Fibroblast of lung (primary cell): ENCODE measurements around the gene STC2. TPM values are rescaled to one million over a fixed set of nuclear protein-coding genes. Genes with fewer than 3 reads are reported as not detected.
"Not testable (repeated sequence)": the region's sequence is repeated elsewhere in the genome, so short reads cannot be mapped to it uniquely, and the experiment has no call there.

ENCODE experiments used
- DNase-seq, 2 donors: peaks; one replicate each; pipeline versions ENCODE4 v3.0.0 to v3.0.0-alpha.2; 2010; ENCODE audit warnings: low read depth in 2 of 2
- H2AFZ ChIP-seq: 2 replicates; pipeline ENCODE4 v1.5.1; 2012; ENCODE audit warnings: low read length, control low read depth, inconsistent platforms
- H3K27ac ChIP-seq: 2 replicates; pipeline ENCODE4 v1.5.1; 2011; ENCODE audit warnings: low read length, control low read depth; ENCODE audit not compliant: insufficient read depth
- H3K27me3 ChIP-seq: 2 replicates; pipeline ENCODE4 v1.5.1; 2011; ENCODE audit warnings: mild to moderate bottlenecking, low read length; ENCODE audit not compliant: control insufficient read depth, insufficient read depth
- H3K36me3 ChIP-seq: 2 replicates; pipeline ENCODE4 v1.5.1; 2011; ENCODE audit warnings: low read length; ENCODE audit not compliant: control insufficient read depth, insufficient read depth
- H3K4me1 ChIP-seq: 2 replicates; pipeline ENCODE4 v1.5.1; 2011; ENCODE audit warnings: low read length; ENCODE audit not compliant: control insufficient read depth, insufficient read depth; ENCODE audit errors: extremely low read depth
- H3K4me2 ChIP-seq: 2 replicates; pipeline ENCODE4 v1.5.1; 2011; ENCODE audit warnings: low read length, control low read depth; ENCODE audit not compliant: insufficient read depth; ENCODE audit errors: extremely low read depth
- H3K4me3 ChIP-seq, 4 experiments: fragments of 200-600 bp in 1 of 4; sonication (generic) in 1 of 4; replicated peaks in 1 of 4; 2 replicates each; pipeline ENCODE4 v1.5.1; 2011 to 2016; ENCODE audit warnings: low read length in 4 of 4, low read depth in 3 of 4, mild to moderate bottlenecking in 3 of 4, control low read depth in 2 of 4, inconsistent platforms in 1 of 4, mixed read lengths in 1 of 4; ENCODE audit not compliant: insufficient read depth in 1 of 4; ENCODE audit errors: control extremely low read depth in 1 of 4
- H3K79me2 ChIP-seq: 2 replicates; pipeline ENCODE4 v1.5.1; 2012; ENCODE audit warnings: mild to moderate bottlenecking, low read length, inconsistent platforms; ENCODE audit not compliant: control insufficient read depth, insufficient read depth
- H3K9ac ChIP-seq: 2 replicates; pipeline ENCODE4 v1.5.1; 2011; ENCODE audit warnings: mild to moderate bottlenecking, low read length, control low read depth; ENCODE audit not compliant: insufficient read depth
- H3K9me3 ChIP-seq: 2 replicates; pipeline ENCODE4 v1.5.1; 2012; ENCODE audit warnings: low read depth, low read length; ENCODE audit not compliant: control insufficient read depth, insufficient read depth
- H4K20me1 ChIP-seq: 2 replicates; pipeline ENCODE4 v1.5.1; 2011; ENCODE audit warnings: low read length; ENCODE audit not compliant: control insufficient read depth, insufficient read depth; ENCODE audit errors: extremely low read depth
- EZH2 ChIP-seq: IDR thresholded peaks from 2 replicates; pipeline ENCODE4 v1.5.1; 2012; ENCODE audit warnings: low read length, control low read depth, mild to moderate bottlenecking; ENCODE audit errors: missing control alignments
- polyA plus RNA-seq, 2 donors: library from polyadenylated mRNA; depleted of rRNA in 1 of 2; stranded (reverse) in 1 of 2; unstranded in 1 of 2; fragments of >200 nt; gene quantifications; 2 replicates each; pipeline ENCODE4 v1.2.1, GENCODE V29; 2011 to 2012; ENCODE audit warnings: missing spikeins in 1 of 2
- total RNA-seq: library from RNA; depleted of rRNA; stranded (reverse); fragments of >200 nt; gene quantifications from 2 replicates; pipeline ENCODE4 v1.2.1, GENCODE V29; 2014
- TF ChIP-seq, protein P1 (sequence below), 2 donors: IDR thresholded peaks in 1 of 2; conservative IDR thresholded peaks in 1 of 2; 1 replicate in 1 of 2; 2 replicates in 1 of 2; pipeline ENCODE4 v1.5.1; 2011 to 2012; ENCODE audit warnings: low read length in 2 of 2, control low read depth in 1 of 2, inconsistent platforms in 1 of 2, low read depth in 1 of 2, mild to moderate bottlenecking in 1 of 2

Gene STC2
- total and polyA plus RNA-seq, 2 donors (not counting 1 experiment from before 2014, with no cell fraction given), result 112 to 299 TPM

DNA sequence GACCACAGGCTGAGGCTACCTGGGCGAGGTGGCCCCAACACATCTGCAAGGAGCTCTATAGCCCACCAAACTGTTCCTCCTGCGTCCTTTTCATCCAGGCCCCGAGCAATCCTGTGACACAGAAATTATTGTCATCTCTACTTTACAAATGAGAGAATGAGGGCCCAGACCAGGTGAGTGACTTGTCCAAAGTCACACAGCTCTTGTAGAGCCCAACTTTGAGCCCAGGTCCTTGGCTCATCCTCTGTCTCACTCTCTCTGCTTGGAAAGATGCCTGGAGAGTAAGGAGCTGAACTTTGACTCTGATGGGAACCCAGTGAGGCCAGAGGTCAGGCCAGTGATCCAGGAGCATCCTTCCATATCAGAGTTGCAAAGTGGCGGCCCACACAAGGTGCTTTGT is 39.6 kb downstream of the STC2 start:
- Histone ChIP-seq H3K4me3 (no peak overlapping the region), H4K20me1 (no peaks in the 10 kb centered on the region), H3K9me3 (no peaks in the 10 kb centered on the region), H3K4me2 (no peak overlapping the region), H3K27me3 (peaks cover 7% of the 10 kb centered on the region), H3K9ac (no peak overlapping the region), H2AFZ (no peak overlapping the region), H3K79me2 (no peaks in the 10 kb centered on the region), H3K27ac (no peak overlapping the region), H3K4me1 (peaks cover 3% of the 10 kb centered on the region), H3K36me3 (no peaks in the 10 kb centered on the region)
- TF ChIP-seq, protein P1, sequence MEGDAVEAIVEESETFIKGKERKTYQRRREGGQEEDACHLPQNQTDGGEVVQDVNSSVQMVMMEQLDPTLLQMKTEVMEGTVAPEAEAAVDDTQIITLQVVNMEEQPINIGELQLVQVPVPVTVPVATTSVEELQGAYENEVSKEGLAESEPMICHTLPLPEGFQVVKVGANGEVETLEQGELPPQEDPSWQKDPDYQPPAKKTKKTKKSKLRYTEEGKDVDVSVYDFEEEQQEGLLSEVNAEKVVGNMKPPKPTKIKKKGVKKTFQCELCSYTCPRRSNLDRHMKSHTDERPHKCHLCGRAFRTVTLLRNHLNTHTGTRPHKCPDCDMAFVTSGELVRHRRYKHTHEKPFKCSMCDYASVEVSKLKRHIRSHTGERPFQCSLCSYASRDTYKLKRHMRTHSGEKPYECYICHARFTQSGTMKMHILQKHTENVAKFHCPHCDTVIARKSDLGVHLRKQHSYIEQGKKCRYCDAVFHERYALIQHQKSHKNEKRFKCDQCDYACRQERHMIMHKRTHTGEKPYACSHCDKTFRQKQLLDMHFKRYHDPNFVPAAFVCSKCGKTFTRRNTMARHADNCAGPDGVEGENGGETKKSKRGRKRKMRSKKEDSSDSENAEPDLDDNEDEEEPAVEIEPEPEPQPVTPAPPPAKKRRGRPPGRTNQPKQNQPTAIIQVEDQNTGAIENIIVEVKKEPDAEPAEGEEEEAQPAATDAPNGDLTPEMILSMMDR (conservative IDR thresholded peaks at IDR 0.05 in 1 of 2, IDR thresholded peaks at IDR 0.05 in 1 of 2; ENCODE audit: low read depth in 1 of 2, low read length in 2 of 2), result no peak
- no peak for TF ChIP-seq EZH2
- no peak for DNase-seq

DNA sequence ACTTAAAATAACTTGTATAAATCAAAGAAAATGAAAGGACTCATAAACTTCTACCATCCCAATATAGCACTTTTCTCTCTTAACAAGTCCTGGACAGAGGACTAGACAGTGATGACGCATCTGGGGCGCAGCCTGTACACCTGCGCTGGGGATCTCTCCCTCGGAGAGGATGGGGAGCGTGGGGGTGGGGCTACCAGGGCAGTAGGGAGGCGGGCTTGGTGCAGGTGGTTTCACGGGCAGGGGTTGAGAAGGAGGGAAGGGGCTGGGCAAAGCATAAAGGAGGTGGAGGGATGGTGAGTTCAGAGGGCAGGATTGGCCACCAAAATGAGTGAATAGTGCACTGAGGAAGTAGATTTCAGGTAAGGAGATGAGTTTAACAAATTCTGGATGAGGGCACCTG is 41.1 kb downstream of the STC2 start:
- no peak overlapping the region for H3K4me2 ChIP-seq
- H3K79me2 ChIP-seq, result no peaks in the 10 kb centered on the region
- H3K9me3 ChIP-seq, result no peaks in the 10 kb centered on the region
- no peak overlapping the region for H3K9ac ChIP-seq
- H3K27me3 ChIP-seq, result peaks cover 14% of the 10 kb centered on the region
- no peaks in the 10 kb centered on the region for H3K36me3 ChIP-seq
- peaks cover 3% of the 10 kb centered on the region for H3K4me1 ChIP-seq
- no peak overlapping the region for H3K4me3 ChIP-seq
- H2AFZ ChIP-seq, result no peak overlapping the region
- H4K20me1 ChIP-seq, result no peaks in the 10 kb centered on the region
- no peak overlapping the region for H3K27ac ChIP-seq
- DNase-seq, result no peak
- TF ChIP-seq, protein P1 (conservative IDR thresholded peaks at IDR 0.05 in 1 of 2, IDR thresholded peaks at IDR 0.05 in 1 of 2; ENCODE audit: low read depth in 1 of 2, low read length in 2 of 2), result no peak
- no peak for TF ChIP-seq EZH2

DNA sequence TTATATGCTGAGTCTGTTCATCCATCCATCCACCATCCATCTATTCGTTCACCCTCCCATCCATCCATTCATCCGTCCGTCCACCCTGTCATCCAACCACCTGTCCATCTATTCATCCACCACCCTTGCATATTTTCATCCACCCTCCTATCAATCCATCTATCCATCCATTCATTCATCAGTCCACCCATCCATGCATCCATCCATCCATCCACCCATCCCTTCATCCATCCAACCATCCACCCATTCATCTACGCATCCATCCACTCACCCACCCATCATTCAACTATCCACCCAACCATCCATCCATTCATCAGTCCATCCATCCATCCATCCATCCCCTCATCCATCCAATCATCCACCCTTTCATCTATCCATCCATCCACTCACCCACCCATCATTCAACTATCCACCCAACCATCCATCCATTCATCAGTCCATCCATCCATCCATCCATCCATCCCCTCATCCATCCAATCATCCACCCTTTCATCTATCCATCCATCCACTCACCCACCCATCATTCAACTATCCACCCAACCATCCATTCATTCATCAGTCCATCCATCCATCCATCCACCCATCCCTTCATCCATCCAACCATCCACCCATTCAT is 43.8 kb downstream of the STC2 start:
- H3K27me3 ChIP-seq, result peaks cover 17% of the 10 kb centered on the region
- H3K4me3 ChIP-seq, H3K27ac ChIP-seq, H2AFZ ChIP-seq, H3K4me1 ChIP-seq, H3K9ac ChIP-seq, H3K4me2 ChIP-seq, H3K9me3 ChIP-seq, H4K20me1 ChIP-seq, H3K79me2 ChIP-seq, H3K36me3 ChIP-seq, DNase-seq: not testable (repeated sequence)
